Gastrocnemius medialis (tissue), 4 donors: ENCODE data around the gene ACOX1. TPM values are rescaled to one million over a fixed set of nuclear protein-coding genes. Genes with fewer than 3 reads are reported as not detected.

ENCODE experiments used
- ATAC-seq, 2 donors: fragments of 150-250 bp; one replicate each; pipeline ENCODE4 v1.9.1; 2016
- DNase-seq, 2 donors: peaks; one replicate each; pipeline ENCODE4 v3.0.0-alpha.2; 2019
- H3K27ac ChIP-seq, 4 donors: fragments of 200-600 bp; sonication (generic); 1 replicate in 1 of 4; 2 replicates in 3 of 4; pipeline ENCODE4 v1.5.1; 2016 to 2018; ENCODE audit warnings: mild to moderate bottlenecking in 2 of 4, moderate library complexity in 1 of 4
- H3K27me3 ChIP-seq, 3 donors: fragments of 200-600 bp; sonication (generic) in 2 of 3; 1 replicate in 1 of 3; 2 replicates in 2 of 3; pipeline versions ENCODE4 v1.5.1 to v1.6.0; 2016 to 2019; ENCODE audit warnings: mild to moderate bottlenecking in 1 of 3, moderate library complexity in 1 of 3
- H3K36me3 ChIP-seq, 2 donors: fragments of 200-600 bp; sonication (generic) in 1 of 2; one replicate each; pipeline ENCODE4 v1.5.1; 2017 to 2018
- H3K4me1 ChIP-seq, 2 donors: fragments of 200-600 bp; sonication (generic) in 1 of 2; one replicate each; pipeline ENCODE4 v1.5.1; 2016 to 2017; ENCODE audit warnings: mild to moderate bottlenecking in 2 of 2
- H3K4me3 ChIP-seq, 4 donors: fragments of 200-600 bp; sonication (generic) in 3 of 4; 1 replicate in 1 of 4; 2 replicates in 3 of 4; pipeline ENCODE4 v1.5.1; 2016 to 2019; ENCODE audit warnings: mild to moderate bottlenecking in 2 of 4
- H3K9me3 ChIP-seq, 3 donors: fragments of 200-600 bp; sonication (generic) in 2 of 3; 1 replicate in 1 of 3; 2 replicates in 2 of 3; pipeline ENCODE4 v1.5.1; 2016 to 2019
- POLR2A ChIP-seq, 2 donors: fragments of 450-650 bp; IDR thresholded peaks; one replicate each; pipeline ENCODE4 v1.6.1; 2017; ENCODE audit warnings: antibody characterized with exemption in 2 of 2, mild to moderate bottlenecking in 2 of 2, moderate library complexity in 2 of 2
- in situ Hi-C, 4 donors: fragments of 200-750 bp; cut with MboI; loops; one replicate each; pipeline versions ENCODE4 v1.15.0 to v1.8.0; 2017; ENCODE audit warnings: low sequenced_read_pairs in 4 of 4
- intact Hi-C: fragments of 100-400 bp; cut with DNase I; formaldehyde crosslinking; loops from one replicate; pipeline ENCODE4 v1.15.1; 2023; ENCODE audit warnings: low total_unique reads
- total RNA-seq, 4 donors: library from RNA; depleted of rRNA; stranded (reverse); fragments of >200 nt; gene quantifications; one replicate each; pipeline versions ENCODE4 v1.1.0 to v1.2.3, GENCODE V29; 2016
- TF ChIP-seq, protein P1 (sequence below), 5 experiments: fragments of 450-650 bp in 3 of 5; fragments of 200-600 bp in 2 of 5; sonication (generic) in 2 of 5; IDR thresholded peaks in 4 of 5; conservative IDR thresholded peaks in 1 of 5; 1 replicate in 4 of 5; 2 replicates in 1 of 5; pipeline ENCODE4 v1.5.1; 2016 to 2019; ENCODE audit warnings: antibody characterized with exemption in 5 of 5, mild to moderate bottlenecking in 3 of 5, moderate library complexity in 3 of 5

ACOX1 gene
- total RNA-seq, 4 donors from 2014 or later: 64.8 to 96.6 (median 80.7) TPM

DNA sequence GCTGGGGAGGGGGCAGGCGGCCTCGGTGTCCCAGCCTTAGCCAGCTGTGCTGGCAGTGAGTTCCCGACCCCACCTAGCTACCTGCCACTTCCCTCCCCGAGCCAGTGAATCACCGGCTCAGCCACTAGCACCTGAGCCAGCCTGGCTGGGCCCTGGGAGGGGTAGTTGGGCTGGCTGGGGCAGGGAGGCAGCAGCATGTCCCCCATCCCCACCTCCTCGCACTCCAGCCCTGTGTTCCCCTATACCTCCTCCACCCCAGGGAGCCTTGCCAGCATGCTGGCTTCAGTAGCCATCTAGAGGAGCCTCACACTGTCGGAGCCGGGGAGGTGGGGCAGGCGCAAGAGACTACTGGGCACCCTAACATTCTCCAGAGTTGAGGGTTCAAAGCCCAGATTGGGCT is 45.4 kb upstream of the ACOX1 start:
- TF ChIP-seq POLR2A (IDR thresholded peaks at IDR 0.05): no peak
- TF ChIP-seq, protein P1, sequence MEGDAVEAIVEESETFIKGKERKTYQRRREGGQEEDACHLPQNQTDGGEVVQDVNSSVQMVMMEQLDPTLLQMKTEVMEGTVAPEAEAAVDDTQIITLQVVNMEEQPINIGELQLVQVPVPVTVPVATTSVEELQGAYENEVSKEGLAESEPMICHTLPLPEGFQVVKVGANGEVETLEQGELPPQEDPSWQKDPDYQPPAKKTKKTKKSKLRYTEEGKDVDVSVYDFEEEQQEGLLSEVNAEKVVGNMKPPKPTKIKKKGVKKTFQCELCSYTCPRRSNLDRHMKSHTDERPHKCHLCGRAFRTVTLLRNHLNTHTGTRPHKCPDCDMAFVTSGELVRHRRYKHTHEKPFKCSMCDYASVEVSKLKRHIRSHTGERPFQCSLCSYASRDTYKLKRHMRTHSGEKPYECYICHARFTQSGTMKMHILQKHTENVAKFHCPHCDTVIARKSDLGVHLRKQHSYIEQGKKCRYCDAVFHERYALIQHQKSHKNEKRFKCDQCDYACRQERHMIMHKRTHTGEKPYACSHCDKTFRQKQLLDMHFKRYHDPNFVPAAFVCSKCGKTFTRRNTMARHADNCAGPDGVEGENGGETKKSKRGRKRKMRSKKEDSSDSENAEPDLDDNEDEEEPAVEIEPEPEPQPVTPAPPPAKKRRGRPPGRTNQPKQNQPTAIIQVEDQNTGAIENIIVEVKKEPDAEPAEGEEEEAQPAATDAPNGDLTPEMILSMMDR (IDR thresholded peaks at IDR 0.05 in 4 of 5, conservative IDR thresholded peaks at IDR 0.05 in 1 of 5): no peak
- no peak overlapping the region for H3K4me3 ChIP-seq
- H3K27ac ChIP-seq: no peak overlapping the region
- H3K4me1 ChIP-seq: no peaks in the 10 kb centered on the region
- H3K27me3 ChIP-seq: no peaks in the 10 kb centered on the region
- no peaks in the 10 kb centered on the region for H3K9me3 ChIP-seq
- DNase-seq (no peak), ATAC-seq (no peak)
- in situ Hi-C loops: no loop called here
- intact Hi-C loops: no loop called here
- H3K36me3 ChIP-seq: no peaks in the 10 kb centered on the region

DNA sequence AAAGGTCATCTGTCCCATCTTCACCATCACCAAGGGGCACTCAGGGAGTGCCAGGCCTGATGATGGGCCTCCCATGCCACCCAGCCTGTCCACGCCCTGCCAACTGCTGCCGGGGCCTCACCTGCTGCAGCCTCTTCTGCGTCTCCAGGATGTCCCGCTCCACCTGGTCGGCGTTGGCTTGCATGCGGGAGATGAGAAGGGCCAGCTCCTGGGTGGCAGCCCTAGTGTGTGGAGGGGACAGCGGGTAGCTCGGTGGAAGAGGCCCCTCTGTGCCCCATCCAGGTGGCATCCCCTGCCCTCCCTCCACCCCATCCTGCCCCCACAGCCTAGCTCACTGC is 44.9 kb upstream of the ACOX1 start:
- TF ChIP-seq POLR2A (IDR thresholded peaks at IDR 0.05): no peak
- TF ChIP-seq, protein P1 (IDR thresholded peaks at IDR 0.05 in 4 of 5, conservative IDR thresholded peaks at IDR 0.05 in 1 of 5): no peak
- ATAC-seq (no peak), DNase-seq (no peak)
- in situ Hi-C loops: no loop called here
- no peaks in the 10 kb centered on the region for H3K9me3 ChIP-seq
- intact Hi-C loops: no loop called here
- no peak overlapping the region for H3K27ac ChIP-seq
- no peaks in the 10 kb centered on the region for H3K36me3 ChIP-seq
- H3K27me3 ChIP-seq: no peaks in the 10 kb centered on the region
- H3K4me3 ChIP-seq: no peak overlapping the region
- no peaks in the 10 kb centered on the region for H3K4me1 ChIP-seq

DNA sequence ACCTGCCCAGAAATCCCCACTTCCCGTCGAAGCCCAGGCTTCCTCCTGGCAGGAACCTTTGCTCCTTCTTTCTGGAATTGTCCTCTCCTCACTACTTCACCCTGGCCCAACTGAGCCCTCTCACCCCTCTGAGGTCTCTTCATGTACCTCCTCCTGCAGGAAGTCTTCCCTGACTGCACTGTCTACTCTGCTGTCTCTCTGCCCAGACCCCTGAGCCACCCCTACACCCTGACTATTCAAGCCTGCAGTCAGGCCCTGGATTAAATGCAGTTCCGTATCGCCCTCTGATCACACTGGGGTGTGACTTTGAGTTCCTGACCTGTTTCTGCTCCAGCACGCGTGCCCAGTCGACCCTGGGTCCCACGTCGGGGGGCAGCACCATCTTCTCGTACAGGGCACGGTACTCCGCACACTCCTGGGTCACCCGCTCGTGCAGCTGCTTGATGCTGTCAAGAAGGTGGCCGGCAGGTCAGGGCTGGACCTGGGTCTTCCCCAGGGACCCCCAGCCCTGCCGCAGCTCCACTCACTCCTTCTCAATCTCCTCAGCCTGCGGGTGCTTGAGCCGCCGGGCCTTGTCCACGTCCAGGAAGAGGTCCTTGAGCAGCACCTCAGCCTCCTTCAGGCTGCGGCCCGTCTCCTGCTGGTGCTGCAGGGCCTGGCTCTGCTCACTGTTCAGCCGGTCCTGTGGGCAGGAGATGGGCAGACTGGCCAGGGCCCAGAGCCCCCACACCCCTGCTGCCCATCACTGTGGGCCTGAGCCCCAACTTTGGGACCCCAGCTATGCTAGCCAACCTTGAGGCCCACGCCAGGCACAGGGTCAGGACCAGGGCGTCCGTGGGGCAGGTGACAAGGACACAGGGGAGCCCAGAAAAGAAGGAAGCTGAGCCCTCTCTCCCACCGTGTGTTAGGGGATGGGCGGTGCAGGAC is 44.3 kb upstream of the ACOX1 start:
- no peak overlapping the region for H3K4me3 ChIP-seq
- no peaks in the 10 kb centered on the region for H3K36me3 ChIP-seq
- no peak for TF ChIP-seq POLR2A (IDR thresholded peaks at IDR 0.05)
- TF ChIP-seq, protein P1 (IDR thresholded peaks at IDR 0.05 in 4 of 5, conservative IDR thresholded peaks at IDR 0.05 in 1 of 5): no peak
- in situ Hi-C loops (no loop called here), intact Hi-C loops (no loop called here)
- H3K27me3 ChIP-seq: no peaks in the 10 kb centered on the region
- no peak for DNase-seq
- no peaks in the 10 kb centered on the region for H3K4me1 ChIP-seq
- H3K9me3 ChIP-seq: no peaks in the 10 kb centered on the region
- ATAC-seq: no peak
- no peak overlapping the region for H3K27ac ChIP-seq

DNA sequence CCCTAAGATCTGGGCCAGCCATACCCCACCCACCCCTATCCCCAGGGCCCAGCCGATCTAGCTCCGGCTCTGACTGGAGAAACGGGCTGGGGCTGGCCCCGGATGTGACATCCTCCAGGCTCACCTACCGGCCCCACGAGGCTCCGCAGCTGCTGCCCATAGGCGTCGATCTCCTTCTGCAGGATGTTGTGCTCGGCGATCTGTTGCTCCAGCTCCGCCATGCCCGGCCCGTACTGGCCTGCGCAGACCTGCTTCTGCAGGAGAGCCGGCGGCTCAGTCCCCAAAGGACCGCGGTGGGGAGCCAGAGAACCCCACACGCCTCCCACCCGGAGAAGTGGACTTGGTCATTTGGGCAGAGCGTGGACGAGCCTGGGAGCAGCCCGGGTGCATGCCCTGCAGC is 43.3 kb upstream of the ACOX1 start:
- in situ Hi-C loops: no loop called here

More for the DNA sequence above, 43.3 kb upstream of the ACOX1 start:
- DNase-seq: no peak
- intact Hi-C loops: no loop called here
- Histone ChIP-seq H3K27me3 (no peaks in the 10 kb centered on the region), H3K36me3 (no peaks in the 10 kb centered on the region), H3K27ac (no peak overlapping the region), H3K9me3 (no peaks in the 10 kb centered on the region), H3K4me1 (no peaks in the 10 kb centered on the region), H3K4me3 (no peak overlapping the region)
- no peak for TF ChIP-seq POLR2A (IDR thresholded peaks at IDR 0.05)
- TF ChIP-seq, protein P1 (IDR thresholded peaks at IDR 0.05 in 4 of 5, conservative IDR thresholded peaks at IDR 0.05 in 1 of 5): no peak
- no peak for ATAC-seq
